ENCODE results near the gene CEP41. TPM values are rescaled to one million over a fixed set of nuclear protein-coding genes. Genes with fewer than 3 reads are reported as not detected.

Gene CEP41
- total RNA-seq, 1 donor from 2014 or later: 22.0 TPM

- DNase-seq (ENCODE audit: low read depth): no peak
- no peak overlapping the region for H3K4me3 ChIP-seq (ENCODE audit: low read depth, low read length)
- no peak for TF ChIP-seq CTCF (conservative IDR thresholded peaks at IDR 0.05; ENCODE audit: low read depth, low read length)
Observed at GRCh38 chr7:130346177-130346905, 94.5 kb downstream of the CEP41 start.

- no peak for DNase-seq (ENCODE audit: low read depth)
- no peak overlapping the region for H3K4me3 ChIP-seq (ENCODE audit: low read depth, low read length)
- no peak for TF ChIP-seq CTCF (conservative IDR thresholded peaks at IDR 0.05; ENCODE audit: low read depth, low read length)
Observed at GRCh38 chr7:130345725-130346124, 95.1 kb downstream of the CEP41 start.

GRCh38 chr7:130345136-130345535, 95.7 kb downstream of the CEP41 start:
- no peak overlapping the region for H3K4me3 ChIP-seq (ENCODE audit: low read depth, low read length)
- no peak for TF ChIP-seq CTCF (conservative IDR thresholded peaks at IDR 0.05; ENCODE audit: low read depth, low read length)

GRCh38 chr7:130344271-130344866, 96.4 kb downstream of the CEP41 start, which contains the start of gene CPA5:
TSS of gene CPA5 (plus strand) at chr7:130344816. CDS start at chr7:130346486, 1,670 bp downstream.
- TF ChIP-seq CTCF (conservative IDR thresholded peaks at IDR 0.05; ENCODE audit: low read depth, low read length): no peak
- no peak for DNase-seq (ENCODE audit: low read depth)
- H3K4me3 ChIP-seq (ENCODE audit: low read depth, low read length): no peak within 1 kb of the TSS

More at GRCh38 chr7:130345136-130345535, 95.7 kb downstream of the CEP41 start:
- DNase-seq (ENCODE audit: low read depth): no peak

Other genes with a start within 250 kb of the CEP41 start
- gene TMEM209, start 235.6 kb downstream of the CEP41 start, total RNA-seq: 9.3 and 12.2 TPM in 2 replicates
- gene SSMEM1, start 233.2 kb downstream of the CEP41 start, total RNA-seq: not detected in 2 replicates
- gene CPA2, start 174.2 kb downstream of the CEP41 start, total RNA-seq: 0.14 TPM in 1 of 2 replicates, not detected in the other
- 19.2 and 19.6 TPM in 2 replicates for gene CPA4, start 147.9 kb downstream of the CEP41 start, total RNA-seq
- 0.12 TPM in 1 of 2 replicates, not detected in the other for gene CPA5, start 96.2 kb downstream of the CEP41 start, total RNA-seq
- not detected in 2 replicates for gene CPA1, start 60.5 kb downstream of the CEP41 start, total RNA-seq
- gene MEST, start 51.1 kb upstream of the CEP41 start, total RNA-seq: 42.0 and 66.4 TPM in 2 replicates
- 18.5 and 27.8 TPM in 2 replicates for gene COPG2, start 227.7 kb upstream of the CEP41 start, total RNA-seq
- gene TSGA13, start 245.5 kb upstream of the CEP41 start, total RNA-seq: not detected in 2 replicates